Retinal pigment epithelial cell (primary cell): ENCODE data around the gene ING3.
"Not testable (repeated sequence)": the region's sequence is repeated elsewhere in the genome, so short reads cannot be mapped to it uniquely, and the experiment has no call there.

ENCODE experiments used
- DNase-seq: peaks from one replicate; pipeline ENCODE4 v3.0.0-alpha.2; 2010; ENCODE audit warnings: low read depth
- H3K4me3 ChIP-seq: 2 replicates; pipeline ENCODE4 v1.5.1; 2011; ENCODE audit warnings: mild to moderate bottlenecking, low read length, control low read depth, moderate library complexity
- CTCF ChIP-seq: conservative IDR thresholded peaks from 2 replicates; pipeline ENCODE4 v1.5.1; 2011; ENCODE audit warnings: low read depth, low read length, control low read depth, inconsistent platforms

The ING3 gene

GRCh38 chr7:120964088-120964487 lies 13.5 kb downstream of the ING3 start:
- no peak overlapping the region for H3K4me3 ChIP-seq
- no peak for TF ChIP-seq CTCF
- no peak for DNase-seq

GRCh38 chr7:120966961-120967360 lies 16.4 kb downstream of the ING3 start:
- TF ChIP-seq CTCF, result no peak
- no peak overlapping the region for H3K4me3 ChIP-seq
- no peak for DNase-seq

- no peak for TF ChIP-seq CTCF
- H3K4me3 ChIP-seq, result no peak overlapping the region
Observed at GRCh38 chr7:120973849-120974248, 23.3 kb downstream of the ING3 start.

GRCh38 chr7:120979765-120980499 lies 29.4 kb downstream of the ING3 start:
- no peak overlapping the region for H3K4me3 ChIP-seq
- no peak for DNase-seq
- no peak for TF ChIP-seq CTCF

More at GRCh38 chr7:120973849-120974248, 23.3 kb downstream of the ING3 start:
- no peak for DNase-seq

- TF ChIP-seq CTCF, result no peak
- H3K4me3 ChIP-seq, result no peak overlapping the region
- no peak for DNase-seq
Observed at GRCh38 chr7:120981117-120981516, 30.5 kb downstream of the ING3 start.

- peak; percentile 0 for TF ChIP-seq CTCF
- no peak overlapping the region for H3K4me3 ChIP-seq
- DNase-seq, result no peak
Observed at GRCh38 chr7:120981888-120982615, 31.5 kb downstream of the ING3 start.

- not testable (repeated sequence) for DNase-seq, H3K4me3 ChIP-seq
Observed at GRCh38 chr7:120983592-120983991, 33.0 kb downstream of the ING3 start.
